CMK (cell line): ENCODE results near the gene CCDC91.
A peak's percentile ranks its signal among the peaks of the same experiment; 100 is the strongest.

Experiments used
- DNase-seq: peaks from one replicate; pipeline ENCODE4 v3.0.0-alpha.2; 2010; ENCODE audit warnings: low read depth

Gene CCDC91, protein sequence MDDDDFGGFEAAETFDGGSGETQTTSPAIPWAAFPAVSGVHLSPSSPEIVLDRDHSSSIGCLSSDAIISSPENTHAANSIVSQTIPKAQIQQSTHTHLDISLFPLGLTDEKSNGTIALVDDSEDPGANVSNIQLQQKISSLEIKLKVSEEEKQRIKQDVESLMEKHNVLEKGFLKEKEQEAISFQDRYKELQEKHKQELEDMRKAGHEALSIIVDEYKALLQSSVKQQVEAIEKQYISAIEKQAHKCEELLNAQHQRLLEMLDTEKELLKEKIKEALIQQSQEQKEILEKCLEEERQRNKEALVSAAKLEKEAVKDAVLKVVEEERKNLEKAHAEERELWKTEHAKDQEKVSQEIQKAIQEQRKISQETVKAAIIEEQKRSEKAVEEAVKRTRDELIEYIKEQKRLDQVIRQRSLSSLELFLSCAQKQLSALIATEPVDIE

DNA sequence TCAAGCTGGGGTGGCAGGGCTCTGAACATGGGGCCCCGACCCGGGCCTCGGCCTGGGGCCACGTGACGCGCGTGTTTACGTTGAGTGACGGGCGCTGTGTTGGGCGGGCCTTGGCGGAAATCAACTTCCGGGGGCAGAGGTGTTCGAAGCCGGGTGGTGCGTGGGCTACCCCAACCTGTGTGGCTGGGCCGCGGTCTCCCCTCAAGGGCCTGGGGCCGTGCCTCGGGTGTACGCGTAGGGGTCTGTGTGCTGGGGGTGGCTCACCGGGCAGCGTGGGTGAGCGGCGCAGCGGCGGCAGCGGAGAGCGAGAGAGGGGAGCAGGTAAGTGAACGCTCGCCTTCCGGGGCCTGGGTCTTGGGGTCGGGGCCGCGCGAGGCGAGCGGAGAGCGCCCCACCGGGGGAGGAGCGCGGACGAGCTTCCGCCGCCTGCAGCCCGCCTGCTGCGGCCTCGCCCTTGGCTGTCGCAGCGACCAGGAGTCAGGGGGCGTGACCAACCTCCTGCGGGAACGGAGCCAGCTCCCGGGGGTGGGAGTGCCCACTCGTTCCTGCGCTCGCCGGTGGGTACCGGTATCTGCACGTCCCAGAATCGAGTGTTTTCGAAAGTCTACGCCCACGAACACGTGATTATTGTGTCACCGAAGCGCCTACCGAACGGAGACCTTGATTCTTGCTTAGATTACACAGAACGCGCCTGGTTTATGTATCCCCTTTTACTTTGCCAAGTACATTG, at the start of gene CCDC91:
CCDC91 (plus strand) TSS at position 136 of the 730 bp plus-strand sequence. CDS start 66,760 bp downstream, outside the sequence.
- peak; percentile 86 for DNase-seq

DNA sequence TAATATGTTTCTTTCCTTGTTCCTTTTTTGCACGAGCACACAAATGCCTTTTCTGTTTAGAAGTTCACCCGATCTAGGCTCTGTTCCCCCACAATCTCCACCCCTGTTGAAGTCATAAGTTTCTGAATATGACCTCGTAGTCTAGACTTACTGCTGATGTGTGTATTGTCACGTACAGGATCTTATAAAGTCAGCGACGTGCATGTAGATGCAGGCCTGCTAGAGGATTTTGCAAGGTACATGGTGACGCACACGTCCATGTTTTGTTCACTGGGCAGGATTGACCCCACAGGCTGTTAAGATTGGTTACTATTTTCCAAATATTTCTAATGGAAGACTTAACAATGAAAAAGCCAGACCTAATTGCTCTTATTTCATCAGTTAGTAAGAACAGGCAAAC, 46.2 kb upstream of the CCDC91 start:
- no peak for DNase-seq

DNA sequence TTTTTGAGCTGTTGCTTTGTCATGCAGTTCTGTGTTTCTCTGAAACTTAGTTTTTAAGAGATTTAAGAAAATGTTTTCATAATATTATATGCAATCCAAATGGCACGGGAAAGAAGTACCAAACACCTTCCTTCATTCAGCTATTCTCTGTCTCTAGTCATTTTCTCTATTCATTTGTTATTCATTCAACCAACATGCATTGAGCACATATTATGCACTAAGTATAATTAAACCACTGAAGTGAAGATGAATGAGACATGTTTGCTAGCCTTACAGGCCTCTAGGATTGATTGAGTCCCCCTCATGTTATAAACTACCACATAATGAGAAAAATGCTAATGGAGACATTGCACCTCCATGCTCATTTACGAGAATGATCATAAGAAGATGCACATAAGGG, 45.7 kb upstream of the CCDC91 start:
- DNase-seq = no peak

DNA sequence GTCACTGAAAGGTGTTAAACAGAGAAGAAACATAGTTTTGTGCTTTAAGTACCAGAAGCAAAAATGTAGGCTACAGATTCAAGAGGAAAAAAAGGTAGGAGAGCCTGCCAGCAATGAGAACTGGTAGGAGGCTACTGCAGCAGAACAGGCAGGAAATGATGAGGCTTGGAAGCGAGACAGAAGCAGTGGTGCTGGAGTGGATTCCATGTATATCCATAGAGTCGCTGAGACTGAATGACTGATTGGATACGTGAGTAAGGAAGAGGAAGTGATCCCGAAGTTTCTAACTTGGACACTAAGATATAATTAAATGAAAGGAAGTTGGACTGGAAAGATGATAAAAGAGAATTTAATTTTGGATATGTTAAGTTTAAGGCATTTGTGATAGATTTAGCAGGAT, 45.0 kb upstream of the CCDC91 start:
- no peak for DNase-seq

DNA sequence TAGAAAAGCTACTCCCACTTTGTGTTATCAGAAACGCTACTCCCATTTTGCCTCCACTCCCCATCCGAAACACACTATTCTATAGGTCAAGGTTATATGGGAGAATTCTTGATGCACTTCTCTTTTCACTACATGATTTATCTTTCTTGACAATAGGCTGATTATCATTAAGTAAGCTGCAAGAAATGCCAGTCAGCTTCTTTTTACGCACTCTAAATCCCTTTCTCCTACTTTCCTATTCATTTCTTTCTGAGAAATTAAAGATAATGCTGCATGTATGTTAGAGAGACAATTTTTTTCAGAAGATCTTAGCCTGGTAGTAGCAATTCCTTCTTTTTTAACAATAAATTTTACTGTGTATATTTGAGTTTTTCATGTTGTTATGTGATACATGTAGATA, 41.0 kb upstream of the CCDC91 start:
- no peak for DNase-seq

DNA sequence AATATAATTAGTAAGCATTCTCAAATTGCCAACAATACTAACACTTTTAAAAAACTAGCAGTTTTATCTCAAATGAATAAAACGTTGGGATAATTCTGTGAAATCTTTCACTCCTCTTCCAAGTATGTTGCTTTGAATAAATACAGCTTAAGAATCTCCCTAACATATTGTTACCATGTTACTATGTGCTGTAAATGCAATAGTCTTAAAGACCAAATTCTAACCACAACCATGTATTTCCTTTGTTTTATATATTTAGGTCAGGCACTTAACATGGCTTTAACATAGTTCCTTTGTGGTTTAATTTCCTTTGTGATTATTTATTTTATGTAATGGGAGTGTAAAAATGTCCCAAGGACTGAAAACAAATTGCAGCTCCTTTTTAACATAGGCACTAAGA, 33.9 kb upstream of the CCDC91 start:
- DNase-seq = no peak

DNA sequence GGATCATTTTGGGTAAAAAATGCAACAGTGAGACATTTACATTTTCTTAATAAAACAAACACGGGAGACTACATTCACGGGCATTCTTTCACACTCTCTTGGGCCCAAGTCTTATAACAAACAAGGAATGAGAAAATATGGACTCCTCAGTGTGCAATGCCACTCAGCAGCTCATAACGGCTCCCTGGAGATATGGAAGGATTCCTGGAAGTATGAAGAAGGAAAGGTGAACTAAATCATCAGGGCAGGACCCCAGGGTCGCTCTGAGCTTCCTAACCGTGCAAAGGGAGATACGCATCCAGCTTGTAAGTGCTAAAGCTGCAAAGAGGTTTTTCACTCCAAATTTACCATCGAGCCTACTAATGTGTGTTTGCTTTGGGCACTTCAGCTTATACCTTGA, 33.5 kb upstream of the CCDC91 start:
- no peak for DNase-seq

DNA sequence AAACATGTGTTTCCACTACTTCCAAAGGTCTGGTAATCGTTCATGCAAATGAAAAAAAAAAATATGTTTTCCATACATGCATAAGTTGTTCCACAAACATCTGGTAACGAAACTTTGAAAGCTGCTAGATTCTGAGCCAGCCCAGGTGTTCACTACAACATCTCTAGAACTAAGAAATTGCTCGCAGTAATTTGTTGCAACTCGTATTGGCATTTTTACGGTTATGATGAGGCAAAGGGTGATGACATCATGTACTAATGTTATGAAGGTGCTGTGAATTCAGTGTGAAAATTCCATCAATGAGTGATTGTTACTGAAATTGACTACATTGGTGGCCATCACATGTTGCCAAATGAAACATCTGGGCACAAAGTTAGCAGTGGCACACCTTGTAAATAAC, 31.9 kb upstream of the CCDC91 start:
- no peak for DNase-seq

DNA sequence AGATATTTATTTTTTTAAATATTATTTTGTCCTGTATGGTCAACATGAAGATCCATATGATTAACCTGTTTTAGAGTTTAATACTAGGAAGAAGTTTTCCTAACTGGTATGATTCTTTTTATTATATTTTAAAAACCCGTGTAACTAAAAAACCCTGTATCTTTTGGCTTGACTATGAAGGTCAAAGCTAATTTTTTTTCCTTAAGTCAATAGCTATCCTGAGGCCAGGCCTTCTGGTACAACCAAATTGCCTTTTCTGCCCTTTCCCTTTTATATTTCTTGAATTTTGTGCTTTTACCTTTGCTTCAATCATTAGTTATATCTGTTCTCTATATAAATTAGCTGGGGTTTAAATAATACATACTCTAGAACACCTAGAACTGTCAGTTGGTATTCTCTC, 30.6 kb upstream of the CCDC91 start:
- DNase-seq = no peak

DNA sequence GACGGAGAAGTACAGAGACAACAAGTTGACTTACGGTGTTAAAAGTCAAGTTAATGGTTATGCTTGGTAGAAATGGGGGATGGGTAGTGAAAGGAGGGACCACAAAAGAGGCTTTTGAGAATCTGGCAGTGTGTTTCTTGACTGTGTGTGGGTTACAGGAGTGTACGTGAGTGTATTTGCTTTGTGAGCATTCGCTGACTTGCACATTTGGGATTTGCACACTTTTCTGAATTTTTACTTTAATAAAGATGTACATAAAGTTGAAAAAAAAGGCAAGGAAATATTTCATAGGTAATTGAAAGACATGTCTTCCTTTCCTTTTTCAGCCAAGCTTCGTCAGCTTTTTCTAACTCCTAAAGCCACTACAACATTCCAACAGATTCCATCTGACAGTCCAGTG, 28.6 kb upstream of the CCDC91 start:
- no peak for DNase-seq

DNA sequence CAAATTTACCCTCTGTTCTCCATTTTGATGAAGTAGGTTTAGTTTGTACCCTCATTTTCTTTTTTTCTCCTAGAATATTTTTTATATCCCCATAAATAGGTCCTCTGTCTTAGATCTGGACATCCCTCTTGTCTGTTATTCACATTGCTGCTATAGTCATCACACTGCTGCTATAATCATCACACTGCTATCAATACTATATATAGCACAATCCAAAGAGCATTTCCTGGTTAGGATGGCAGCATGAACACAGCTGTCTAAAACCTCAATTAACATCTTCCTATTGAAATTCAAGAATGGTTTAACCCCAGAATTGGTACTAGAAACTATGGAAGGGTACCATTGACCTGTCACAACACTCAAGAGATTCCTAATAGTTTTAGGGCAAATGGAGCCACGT, 27.6 kb upstream of the CCDC91 start:
- DNase-seq = no peak

DNA sequence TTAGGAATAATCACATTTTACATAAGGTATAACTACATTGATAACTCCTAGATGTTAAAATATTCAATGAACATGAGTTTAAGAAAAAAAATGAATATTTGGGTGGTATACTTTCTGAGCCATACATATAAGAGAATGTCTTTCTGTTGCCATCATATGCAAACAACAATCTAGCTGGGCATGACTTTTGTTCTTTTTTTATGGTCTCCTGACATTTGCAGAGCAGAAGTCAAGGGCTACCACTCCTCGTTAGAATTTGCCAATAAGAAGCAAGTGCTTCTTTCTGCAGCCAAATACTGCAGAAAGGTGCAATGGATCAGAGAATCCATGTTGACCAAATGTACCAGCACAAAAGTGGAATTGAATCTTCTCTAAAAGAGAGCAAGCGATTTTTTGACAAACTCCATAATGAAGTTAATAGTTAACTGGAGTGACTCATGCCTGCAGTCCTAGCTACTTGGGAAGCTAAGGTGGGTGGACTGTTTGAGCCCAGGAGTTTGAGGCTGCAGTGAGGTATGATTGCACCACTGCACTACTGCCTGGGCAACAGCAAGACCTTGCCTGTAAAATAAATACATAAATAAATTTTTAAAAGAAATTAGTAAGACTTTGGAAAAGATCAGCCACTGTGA, 25.5 kb upstream of the CCDC91 start:
- no peak for DNase-seq

DNA sequence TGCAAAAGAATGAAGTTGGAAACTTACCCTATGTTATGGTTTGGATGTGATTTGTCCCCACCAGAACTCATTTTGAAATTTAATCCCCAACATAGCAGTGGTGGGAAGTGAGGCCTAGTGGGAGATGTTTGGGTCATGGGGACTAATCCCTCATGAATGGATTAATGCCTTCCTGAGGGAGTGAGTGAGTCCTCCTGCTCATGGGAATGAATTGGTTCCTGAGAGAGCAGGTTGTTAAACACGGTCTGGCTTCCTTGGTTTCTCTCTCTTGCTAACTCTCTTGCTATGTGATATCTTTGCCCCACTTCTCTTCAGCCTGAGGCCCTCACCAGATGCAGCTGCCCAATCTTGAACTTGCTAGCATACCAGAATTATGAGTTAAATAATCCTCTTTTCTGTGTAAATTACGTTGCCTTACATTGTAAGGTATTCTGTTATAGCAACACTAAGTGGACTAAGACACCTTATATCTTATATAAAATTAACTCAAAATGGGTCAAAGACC, 22.2 kb upstream of the CCDC91 start:
- no peak for DNase-seq

DNA sequence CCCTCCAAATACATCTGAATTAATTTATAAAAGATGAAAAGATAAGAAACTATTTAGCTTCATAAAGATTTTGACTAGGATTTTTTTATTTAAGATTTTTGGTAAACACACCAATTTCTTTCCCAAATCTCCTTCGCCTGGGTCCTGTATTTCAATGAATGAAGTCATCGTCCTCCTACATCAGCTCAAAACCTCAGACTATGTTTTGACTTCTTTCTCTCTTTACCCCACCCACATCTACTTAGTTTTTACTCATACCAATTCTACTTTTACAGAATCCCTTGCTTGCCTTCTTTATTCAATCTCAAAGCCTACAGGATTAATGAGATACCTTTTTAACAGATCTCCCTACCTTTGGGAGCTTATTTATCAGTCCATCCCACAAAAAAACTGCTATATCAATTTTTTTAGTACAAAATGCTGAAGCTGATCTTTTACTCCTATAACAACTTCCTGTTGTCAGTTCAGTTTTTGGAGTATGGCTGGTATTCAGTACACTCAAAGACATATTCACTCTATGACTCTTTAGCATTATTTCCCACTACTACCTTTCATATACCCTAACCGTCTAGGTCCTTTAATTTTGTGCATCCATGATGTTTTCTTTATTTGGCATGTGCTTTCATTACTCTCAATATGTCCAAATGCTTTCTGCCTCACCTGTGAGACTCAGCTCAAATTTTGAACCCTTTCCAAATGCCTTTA, 18.7 kb upstream of the CCDC91 start:
- DNase-seq = no peak

DNA sequence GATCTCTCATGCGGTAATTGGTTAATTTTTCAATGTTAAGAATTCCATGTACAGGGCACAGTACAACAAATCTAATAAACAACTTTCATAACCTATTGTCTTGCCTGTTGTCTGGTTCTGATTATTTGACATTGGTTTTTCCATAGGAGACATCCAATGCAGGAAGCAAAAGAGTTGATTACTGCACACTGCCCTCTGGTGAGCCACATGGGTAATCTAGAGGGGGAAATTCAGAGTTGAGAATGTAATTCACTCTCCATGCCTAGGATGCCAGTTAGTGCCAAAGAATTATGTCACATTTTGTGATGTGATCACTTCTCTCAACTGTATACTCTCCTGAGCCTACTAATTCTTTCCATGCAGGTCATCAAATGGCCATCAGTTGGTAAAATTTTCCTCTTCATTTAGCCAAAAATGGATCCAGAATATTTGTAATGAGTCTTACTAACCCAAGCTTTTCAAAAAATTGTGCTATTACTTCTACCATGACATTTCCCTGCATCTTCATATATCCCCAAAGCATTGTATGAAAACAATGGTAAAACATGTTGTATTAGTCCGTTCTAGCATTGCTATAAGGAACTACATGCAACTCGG, 17.7 kb upstream of the CCDC91 start:
- no peak for DNase-seq

DNA sequence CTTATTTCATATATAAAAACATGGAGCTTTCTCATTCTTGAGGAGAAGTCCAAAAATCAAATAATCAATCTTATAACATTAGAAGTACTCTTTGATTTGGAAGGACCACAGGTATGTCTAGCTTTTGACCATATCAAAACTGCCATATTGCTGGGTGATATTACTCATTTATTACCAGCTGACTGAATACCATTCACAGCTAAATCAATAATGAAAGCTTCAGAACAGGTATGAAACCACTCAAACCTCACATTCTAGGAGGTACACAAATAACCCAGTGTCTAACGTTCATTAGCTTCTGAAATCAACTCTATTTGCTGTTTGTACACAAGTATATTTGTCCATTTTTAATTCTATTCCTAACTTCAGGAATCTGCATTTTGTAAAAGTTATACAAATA, 16.8 kb upstream of the CCDC91 start:
- no peak for DNase-seq

DNA sequence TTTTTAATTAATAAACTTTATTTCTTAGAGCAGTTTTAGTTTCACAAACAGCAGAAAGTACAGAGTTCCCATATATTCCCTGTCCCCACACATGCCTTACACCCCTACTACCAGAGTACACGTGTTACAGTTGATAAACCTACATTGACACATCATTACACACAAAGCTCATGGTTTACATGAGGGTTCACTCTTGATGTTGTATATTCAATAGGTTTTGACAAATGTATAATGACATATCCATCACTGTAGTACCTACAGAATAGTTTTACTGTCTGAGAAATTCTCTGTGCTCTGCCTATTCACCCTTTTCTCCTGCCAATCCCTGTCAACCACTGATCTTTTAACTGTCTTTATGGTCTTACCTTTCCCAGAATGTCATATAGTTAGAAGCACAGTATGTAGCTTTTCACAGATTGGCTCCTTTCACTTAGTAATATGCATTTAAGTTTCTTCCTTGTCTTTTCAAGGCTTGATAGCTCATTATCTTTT, 15.1 kb upstream of the CCDC91 start:
- no peak for DNase-seq

DNA sequence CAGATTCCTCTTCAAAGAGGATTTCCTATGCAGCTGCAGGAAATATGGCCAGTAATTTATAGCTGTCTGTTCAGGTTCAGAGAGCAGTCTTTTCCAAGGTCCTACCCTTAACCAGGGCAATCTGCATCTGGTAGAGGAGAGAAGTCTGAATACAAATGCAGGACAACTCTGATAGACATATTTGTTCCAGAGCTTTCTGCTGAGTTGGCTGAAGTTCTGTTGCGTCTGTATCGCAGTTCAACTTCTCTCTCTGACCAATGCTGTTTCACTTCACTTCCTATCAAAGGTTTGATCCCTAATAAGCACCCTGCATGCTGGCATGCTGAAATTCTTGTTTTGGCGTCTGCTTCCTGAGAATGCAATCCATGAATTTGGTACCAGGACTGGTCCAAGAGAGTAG, 14.0 kb upstream of the CCDC91 start:
- DNase-seq = no peak

DNA sequence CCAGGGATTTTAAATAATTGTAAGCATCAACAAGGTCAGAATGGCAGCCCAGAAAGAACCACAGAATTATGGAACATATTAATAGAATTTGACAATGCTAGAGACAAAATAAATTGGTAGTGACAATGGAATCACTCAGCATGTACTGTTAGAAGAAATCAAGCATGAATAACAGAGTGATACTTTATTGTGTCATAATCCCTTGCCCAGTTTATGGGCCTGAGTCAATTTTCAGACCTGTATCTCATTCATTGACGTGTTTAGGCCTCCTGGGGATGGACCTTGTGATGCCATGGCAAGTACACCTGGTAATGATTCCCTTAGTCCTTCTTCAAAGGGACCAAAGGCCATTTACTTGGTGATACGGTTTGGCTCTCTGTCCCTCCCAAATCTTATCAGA, 12.8 kb upstream of the CCDC91 start:
- DNase-seq = no peak

DNA sequence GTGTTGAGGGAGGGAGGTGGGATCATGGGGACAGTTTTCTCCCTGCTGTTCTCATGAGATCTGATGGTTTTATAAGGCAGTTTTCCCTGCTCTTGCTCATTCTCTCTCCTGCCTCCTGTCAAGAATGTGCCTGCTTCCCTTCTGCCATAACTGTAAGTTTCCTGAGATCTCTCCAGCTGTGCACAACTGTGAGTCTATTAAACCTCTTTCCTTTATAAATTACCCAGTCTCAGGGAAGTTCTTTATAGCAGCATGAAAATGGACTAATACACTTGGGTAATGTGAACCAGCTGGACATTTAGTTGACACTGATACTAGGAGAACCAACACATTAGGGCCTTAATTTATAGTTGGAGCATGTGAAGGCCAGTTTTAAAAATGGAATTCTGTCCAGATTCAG, 12.4 kb upstream of the CCDC91 start:
- DNase-seq = no peak

DNA sequence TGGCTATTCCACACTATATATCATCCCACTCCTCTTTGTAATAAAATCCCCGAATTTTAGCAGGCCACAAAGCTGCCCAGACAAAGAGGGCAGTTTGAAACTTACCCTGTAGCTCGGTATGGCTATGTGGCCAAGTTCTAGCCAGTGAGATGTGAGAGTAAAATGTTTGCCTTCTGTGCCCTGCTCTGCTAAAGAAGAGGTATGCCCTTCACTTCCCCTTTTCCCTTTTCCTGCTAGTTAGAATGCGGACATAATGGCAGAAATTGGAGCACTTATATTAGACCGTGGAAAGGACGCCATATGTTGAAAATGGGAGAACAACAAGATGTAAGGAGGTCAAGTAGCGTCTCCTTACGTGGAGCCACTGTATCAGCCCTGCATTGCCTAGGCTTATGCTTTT, 11.5 kb upstream of the CCDC91 start:
- DNase-seq = no peak

DNA sequence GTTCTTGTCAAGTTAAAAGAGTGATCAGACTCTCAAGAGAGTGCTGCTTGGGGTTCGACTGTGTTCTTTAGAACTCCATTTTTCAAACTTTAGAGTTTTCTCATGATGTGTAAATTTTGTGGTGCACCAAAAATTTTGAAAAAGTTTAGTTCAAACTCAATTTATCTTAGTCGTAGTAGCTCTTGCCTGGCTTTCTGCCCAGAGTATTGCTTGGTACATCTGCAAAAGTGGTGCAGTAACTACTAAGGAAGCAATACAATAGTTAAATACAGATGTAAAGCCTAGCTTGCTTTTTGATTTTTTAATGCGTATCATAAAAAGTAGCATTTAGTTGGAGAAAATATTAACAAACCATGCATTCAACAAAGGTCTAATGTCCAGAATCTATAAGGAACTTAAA, 9.5 kb upstream of the CCDC91 start:
- DNase-seq = no peak
